Stimulated activated CD4-positive, alpha-beta T cell treated with anti-CD3 and anti-CD28 coated beads, Interleukin-1b, Interleukin-23, amount 100 ng/mL, for 4 hours (primary cell): ENCODE data around the gene ABHD11.
"Not testable (repeated sequence)": the region's sequence is repeated elsewhere in the genome, so short reads cannot be mapped to it uniquely, and the experiment has no call there.

Experiments used
- DNase-seq, 2 donors: peaks; one replicate each; pipeline ENCODE4 v3.0.0-alpha.2; 2020; ENCODE audit warnings: low read depth in 2 of 2

Gene ABHD11

DNA sequence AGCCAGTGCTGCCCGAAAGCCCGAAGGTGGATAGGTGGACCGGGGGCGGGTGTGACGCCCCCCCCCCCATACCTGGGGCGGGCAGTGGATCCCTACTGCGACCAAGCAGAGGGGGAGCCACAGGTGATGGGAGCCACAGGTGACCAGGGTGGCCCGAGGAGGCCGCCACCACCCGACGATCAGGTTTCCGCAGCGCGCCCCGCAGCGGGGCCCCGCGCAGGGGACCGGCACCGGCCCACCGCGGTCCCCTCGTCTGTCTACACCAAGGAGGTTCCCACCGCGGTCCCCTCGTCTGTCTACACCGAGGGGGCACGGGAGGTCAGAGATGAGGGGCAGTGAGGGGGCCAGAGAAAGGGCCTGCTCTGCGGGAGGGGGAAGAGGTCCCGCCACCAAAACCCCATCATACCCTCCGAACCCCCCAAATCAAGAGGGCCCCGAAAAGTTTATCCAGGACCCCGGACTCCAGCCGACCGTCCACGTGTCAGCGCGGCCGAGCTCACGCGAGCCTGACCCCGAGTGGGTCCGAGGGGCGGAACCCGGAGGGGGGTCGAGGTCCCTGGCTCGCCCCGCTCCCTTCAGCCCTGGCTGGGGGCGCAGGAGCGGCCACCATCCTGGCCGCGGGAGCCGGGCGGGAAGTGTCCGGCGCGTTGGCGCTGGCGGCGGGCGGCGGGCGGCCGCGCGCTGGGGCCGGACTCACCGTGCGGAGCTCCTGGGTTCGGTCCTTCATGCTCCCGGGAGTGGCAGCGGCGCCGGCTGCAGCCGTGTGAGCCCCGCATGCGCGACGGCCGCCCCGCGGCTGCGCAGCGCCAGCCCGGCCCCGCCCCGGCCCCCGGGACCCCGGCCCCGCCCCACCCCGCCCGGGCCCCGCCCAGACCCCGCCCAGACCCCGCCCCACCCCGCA is 19.4 kb downstream of the ABHD11 start, which contains the start of gene STX1A:
TSS of gene STX1A (minus strand) at position 765 of the 901 bp plus-strand sequence. CDS start at position 727, 38 bp downstream.
- peak; percentile 60 to 65 for DNase-seq

GRCh38 chr7:73718438-73718881 is 20.1 kb downstream of the ABHD11 start:
- no peak for DNase-seq

DNA sequence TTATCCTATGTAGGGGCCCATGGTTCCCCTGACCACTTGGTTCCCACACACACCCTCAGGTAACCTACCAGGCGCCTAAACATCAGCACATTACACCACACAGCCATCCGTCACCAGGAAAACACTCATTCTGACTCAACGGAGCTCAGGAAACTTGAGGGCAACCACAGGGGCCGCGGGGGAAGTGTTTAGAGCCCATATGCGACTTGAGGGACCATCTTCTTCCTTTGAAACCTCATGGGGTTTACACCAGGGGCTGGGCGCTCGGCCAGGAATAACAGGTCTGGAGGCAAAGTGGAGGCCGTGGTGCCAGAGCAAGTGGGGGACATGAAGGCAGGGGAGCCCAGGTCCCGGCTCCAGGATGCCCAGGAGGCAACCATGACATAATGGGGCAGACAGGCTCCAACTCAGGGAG is 20.6 kb downstream of the ABHD11 start:
- peak; percentile 61 to 66 for DNase-seq

DNA sequence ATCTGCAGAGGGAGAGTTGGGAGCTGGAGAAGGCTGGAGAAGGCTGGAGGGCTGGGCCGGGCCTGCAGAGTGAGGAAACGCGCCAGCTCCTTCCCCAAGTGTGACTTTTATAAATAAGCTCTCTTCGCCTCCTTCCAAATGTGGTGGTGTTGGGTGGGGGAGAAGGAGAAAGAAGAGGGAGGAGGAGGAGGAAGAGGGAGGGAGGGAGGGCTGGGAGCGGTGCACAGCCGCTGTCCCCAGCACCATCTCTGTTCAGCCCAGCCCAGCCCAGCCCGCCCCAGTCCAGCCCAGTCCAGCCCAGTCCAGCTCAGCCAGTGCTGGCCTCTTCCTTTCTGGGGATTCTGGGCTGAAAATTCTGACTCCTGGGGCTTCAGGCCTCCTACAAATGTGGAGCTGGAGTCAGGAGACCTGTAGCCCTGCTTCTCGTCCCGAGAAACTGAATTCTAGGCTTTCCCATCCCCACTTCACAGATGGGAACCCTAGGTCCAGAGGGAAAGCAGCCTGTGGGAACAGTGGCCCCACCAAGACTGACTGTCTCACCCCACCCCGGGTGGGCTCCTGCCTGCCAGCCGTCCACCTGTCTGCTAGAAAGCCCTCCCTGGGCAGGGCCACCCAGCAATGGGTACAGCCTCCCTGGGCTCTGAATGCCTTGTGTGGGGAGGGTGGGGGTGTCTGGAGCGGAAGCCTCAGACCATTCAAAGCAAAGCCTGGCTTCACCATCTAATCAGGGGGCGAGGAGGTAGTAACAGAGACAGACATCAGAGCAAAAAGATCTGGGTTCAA is 21.4 kb downstream of the ABHD11 start:
- DNase-seq = no peak

- no peak for DNase-seq
Measured at GRCh38 chr7:73716318-73716890, 22.2 kb downstream of the ABHD11 start.

- peak in 1 of 2 donors; percentile 38 for DNase-seq
Measured at GRCh38 chr7:73715648-73716317, 22.8 kb downstream of the ABHD11 start.

GRCh38 chr7:73713319-73713718 is 25.3 kb downstream of the ABHD11 start:
- not testable (repeated sequence) for DNase-seq

DNA sequence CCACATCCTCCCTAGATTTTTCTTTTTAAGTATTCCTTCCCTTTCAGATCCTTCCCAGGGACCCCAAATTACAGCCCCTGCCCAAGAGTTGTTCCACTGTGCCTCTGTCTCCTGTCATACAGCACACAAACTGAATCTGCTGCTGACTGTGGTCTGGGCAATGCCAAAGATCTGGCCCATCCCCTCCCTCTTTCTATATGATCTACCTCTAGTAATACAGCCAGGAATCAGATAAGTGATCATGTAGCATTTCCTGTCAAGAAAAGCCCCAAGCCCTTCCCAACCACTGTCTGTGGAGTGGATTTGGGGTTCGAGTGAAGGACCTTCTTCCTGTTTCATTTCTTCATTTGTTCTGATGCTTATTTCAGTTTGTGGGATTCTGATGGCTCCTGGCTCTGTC is 25.8 kb downstream of the ABHD11 start:
- DNase-seq = no peak

DNA sequence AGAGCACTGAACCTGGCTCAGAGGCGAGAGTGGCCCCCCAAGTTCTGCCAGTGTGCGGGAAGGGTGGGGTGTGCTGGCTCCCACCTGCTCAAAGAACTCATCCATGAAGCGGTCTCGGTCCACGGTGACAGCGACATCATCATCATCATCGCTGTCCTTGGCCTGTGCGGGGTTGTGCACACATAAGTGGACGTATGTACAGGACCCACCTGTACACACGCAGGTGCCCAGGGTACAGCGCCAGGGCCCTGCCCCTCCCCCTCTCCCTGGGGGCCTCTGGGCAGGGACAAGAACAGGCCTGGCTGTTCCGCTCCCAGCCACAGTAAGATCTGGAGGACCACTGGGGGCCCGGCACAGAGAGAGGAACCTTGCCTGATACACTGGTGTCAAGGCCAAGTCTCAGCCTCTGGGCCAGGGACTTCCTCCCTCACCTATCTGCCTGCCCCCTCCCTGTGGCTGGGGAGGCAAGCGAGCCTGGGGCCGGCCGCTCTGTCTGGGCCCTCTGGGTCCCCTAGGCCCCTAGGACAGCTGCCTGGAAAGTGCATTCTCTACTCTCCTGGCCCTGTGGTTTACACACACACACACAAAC is 29.5 kb downstream of the ABHD11 start:
- no peak for DNase-seq

DNA sequence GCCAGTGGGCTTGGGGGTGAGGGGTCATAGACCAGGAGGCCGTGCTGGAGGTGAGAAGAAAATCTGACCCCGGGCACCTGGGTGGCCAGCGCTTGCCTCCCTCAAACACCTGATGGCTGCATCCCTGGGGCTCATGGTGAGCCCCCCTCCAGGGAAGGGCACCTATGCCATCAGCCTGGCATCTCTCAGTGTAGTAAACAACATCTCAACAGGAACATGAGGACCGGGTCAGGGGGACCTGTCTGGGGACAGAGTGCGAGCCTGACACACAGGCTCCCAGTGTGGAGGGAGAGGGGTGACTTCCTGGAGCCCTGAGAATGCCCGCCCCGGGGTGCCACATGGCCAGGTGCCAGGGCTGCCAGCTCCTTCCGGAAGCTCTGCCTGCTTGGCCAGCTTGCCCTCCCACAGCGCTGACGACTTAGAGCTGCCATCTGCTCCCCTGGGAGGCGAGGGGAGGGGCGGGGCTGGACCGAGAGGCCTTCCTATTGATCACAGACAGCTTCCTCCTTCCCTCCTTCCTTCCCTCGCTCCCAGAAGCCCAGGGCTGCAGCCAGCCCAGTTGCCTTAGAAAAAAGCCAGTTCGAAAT is 31.5 kb downstream of the ABHD11 start:
- DNase-seq = no peak

DNA sequence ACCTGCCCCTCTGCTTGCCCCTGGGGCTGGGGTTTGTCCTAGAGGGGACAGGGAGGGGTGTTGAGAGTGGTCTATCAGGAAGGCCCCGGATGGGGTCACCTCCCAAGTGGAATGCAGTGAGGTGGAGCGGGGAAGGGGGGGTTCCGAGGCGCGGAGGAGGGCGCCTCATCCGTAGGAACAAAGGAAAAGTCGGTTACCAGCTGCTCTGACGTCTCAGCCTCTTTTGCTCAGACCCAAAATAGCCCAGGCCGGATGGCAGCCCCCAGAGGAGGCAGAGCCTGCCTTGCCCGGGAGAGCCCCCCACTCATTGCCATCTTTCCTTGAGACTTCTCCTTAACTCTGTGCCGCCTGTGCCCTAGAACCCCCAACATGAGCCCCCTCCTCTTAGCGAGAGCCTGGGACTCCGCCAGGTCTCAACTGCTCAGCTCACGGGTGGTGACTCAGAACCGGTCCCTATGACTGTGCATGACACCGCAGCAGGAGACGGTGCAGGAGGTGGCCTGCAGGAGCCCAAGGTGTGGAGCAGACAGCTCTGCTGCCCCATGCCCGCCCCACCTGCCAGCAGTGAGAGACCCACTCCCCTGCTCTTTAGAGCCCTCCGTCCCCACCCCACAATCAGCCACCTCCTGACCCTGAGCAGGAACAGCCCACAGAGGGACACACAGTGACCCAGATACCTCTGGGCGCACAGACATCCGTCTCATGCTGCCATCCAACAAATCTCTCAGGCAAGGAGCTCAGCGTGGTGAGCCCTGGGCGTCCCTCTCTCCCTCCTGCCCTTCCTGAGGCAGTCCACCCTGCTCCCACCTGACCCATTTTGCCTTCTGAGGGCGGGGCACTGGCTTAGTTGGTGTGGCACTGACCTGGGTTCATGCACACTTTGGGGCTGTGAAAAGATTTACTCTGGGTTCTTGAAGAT is 32.2 kb downstream of the ABHD11 start:
- DNase-seq = no peak

DNA sequence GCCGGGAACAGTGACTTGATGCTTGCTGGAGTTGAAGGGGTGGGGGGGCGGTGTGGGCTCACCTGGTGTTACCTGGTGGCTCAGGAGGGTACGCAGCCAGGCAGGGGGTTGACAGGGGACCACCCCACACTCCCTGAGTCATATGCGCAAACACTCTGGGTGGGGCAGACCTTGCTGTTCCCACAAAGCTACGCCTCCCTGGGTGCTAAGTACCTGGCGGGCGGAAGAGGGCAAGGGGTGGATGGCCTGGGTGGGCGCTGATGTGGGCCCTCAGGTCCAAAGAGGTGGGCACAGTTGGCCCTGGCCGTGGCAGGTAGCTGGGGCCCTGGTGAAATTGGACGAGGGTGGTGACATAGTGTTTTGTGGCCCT is 33.1 kb downstream of the ABHD11 start:
- no peak for DNase-seq

- no peak for DNase-seq
Measured at GRCh38 chr7:73704640-73705550, 33.7 kb downstream of the ABHD11 start.

DNA sequence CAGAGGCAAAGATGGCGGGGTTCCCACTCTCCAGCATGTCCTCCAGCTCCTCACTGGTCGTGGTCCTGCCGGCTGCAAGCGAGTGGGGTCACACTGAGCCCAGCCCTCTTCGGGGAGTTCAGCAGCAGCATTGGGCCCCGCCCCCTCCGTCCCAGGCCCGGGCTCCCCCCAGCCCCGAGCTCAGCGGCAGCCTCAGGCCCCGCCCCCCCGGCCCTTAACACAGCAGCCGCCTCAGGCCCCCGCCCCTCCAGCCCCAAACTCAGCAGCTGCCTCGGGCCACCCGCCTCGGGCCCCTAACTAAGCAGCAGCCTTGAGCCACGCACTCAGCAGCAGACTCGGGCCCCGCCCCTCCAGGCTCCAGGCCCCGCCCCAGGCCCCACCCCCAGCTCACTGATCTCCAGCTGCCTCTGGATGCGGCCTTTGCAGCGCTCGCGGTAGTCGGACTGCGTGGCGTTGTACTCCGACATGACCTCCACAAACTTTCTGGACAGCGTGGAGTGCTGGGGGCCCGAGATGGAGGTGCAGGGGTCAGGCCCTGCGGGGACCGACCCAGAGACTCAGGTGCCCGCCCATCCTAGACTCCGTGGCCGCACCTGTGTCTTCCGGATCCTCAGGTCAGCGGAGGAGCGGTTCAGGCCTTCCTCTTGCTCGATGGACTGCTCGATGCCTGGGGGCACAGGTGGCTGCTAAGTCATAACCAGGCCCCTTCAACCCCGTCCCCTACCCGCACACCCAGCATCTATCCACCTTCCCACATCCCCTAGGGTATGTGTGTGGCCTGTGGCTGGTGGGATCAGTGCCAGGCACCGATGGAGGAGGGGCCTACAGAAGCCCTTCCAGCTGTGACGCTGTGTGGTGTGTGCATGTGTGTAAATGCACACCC is 34.6 kb downstream of the ABHD11 start:
- peak in 1 of 2 donors; percentile 45 for DNase-seq

DNA sequence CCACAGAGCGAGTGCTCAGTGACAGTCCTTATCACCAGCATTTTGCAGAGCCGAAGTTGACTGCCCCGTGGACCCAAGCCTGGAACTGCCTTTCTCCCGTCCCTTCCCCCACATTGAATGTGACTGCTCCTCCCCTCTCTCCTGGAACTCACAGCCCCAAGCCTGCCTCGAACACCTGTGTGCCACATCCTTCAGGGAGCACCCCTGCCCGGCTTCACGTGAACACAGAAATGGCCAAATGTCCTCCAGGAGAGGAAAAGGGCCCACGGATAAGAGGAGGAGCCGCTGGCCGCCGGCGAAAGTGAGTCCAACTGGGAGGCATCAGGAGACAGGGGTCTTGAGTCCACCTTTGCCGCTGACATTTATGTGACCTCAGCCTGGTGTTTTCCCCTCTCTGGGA is 35.4 kb downstream of the ABHD11 start:
- no peak for DNase-seq

GRCh38 chr7:73702665-73703064 is 35.9 kb downstream of the ABHD11 start:
- DNase-seq = no peak

DNA sequence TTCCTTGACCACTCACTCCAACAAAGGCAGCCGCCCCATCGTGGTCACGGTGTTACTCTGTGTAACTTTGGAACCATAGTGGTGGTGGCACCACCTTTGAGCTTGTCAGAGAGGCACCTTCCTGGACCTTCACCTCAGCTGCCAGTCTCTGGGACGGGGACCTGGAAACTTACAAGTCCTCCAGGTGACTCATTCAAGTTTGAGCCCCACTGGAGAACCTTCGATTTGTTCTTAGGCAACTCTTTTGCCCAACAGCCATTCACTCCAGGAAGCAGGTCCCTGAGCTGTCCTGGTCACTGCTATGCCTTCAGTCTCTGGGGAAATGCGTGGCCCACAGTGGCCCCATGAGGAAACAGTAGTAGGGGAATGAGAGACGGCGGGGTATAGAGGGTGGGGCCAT is 36.4 kb downstream of the ABHD11 start:
- no peak for DNase-seq
